GM10266 (cell line): ENCODE data around the gene FOXQ1.

Experiments used
- DNase-seq: peaks from one replicate; pipeline ENCODE4 v3.0.0; 2012; ENCODE audit errors: extremely low spot score
- TF ChIP-seq, protein P1 (sequence below): IDR thresholded peaks from 2 replicates; pipeline ENCODE4 v1.5.1; 2012; ENCODE audit warnings: mild to moderate bottlenecking, low read depth; ENCODE audit not compliant: control insufficient read depth, insufficient read depth; ENCODE audit errors: missing control alignments

The FOXQ1 gene, protein sequence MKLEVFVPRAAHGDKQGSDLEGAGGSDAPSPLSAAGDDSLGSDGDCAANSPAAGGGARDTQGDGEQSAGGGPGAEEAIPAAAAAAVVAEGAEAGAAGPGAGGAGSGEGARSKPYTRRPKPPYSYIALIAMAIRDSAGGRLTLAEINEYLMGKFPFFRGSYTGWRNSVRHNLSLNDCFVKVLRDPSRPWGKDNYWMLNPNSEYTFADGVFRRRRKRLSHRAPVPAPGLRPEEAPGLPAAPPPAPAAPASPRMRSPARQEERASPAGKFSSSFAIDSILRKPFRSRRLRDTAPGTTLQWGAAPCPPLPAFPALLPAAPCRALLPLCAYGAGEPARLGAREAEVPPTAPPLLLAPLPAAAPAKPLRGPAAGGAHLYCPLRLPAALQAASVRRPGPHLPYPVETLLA

DNA sequence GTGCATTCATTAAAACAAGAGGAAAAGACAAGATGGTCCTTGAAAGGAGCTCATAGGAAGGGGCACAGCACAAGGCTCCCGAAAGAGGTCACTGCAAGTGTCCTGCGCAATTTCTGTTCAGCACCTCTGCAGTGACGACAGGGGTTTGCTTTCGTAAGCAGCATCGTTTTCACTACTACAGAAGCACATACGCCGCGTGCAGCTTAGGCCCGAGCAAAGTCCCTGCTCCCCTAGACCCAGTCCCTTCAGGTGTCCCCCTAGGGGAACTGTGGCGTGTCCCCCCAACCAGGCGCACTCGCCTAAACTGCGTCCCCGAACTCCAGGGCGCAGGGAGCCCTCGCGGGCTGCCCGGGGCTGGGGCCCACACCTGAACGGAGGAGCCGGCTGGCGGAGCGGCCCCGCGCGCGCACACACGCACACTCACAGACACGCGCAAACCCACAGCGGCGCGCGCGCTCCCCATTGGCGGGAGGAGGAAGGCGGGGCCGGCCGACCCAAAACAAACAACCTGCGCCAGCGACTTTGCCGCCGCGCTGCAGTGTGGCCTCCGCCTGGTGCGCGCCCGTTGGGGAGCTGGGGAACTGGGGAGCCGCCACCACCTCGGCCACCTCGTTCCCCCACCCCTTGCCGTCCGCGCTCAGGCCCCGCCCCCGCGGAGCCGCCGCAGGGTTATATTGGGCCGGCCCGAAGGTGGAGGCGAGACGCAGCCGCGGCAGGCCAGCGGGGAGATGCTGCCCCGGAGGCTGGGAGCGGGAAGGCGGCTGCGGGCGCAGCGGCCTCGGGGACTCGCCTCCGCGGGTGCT is at the start of gene FOXQ1:
FOXQ1 (plus strand) TSS at position 699 of the 803 bp plus-strand sequence. CDS start 607 bp downstream, outside the sequence.
- peak; percentile 38 for DNase-seq
- TF ChIP-seq, protein P1, sequence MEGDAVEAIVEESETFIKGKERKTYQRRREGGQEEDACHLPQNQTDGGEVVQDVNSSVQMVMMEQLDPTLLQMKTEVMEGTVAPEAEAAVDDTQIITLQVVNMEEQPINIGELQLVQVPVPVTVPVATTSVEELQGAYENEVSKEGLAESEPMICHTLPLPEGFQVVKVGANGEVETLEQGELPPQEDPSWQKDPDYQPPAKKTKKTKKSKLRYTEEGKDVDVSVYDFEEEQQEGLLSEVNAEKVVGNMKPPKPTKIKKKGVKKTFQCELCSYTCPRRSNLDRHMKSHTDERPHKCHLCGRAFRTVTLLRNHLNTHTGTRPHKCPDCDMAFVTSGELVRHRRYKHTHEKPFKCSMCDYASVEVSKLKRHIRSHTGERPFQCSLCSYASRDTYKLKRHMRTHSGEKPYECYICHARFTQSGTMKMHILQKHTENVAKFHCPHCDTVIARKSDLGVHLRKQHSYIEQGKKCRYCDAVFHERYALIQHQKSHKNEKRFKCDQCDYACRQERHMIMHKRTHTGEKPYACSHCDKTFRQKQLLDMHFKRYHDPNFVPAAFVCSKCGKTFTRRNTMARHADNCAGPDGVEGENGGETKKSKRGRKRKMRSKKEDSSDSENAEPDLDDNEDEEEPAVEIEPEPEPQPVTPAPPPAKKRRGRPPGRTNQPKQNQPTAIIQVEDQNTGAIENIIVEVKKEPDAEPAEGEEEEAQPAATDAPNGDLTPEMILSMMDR = no peak

DNA sequence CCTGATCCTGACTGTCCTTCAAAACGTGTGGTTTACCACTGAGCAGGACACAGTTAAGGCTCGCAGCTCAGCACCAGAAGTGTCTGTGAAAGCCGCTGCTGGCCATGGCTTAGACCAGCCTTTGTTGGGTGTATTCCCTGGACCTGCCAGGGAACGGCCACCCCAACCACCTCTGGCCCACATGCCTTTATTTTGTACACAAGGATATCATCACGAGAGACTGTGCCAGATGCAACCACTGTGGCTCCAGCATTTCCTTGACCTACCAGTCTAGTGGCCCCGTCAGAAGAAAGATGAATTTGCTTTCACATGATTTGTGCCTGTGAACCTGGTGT is 49.2 kb upstream of the FOXQ1 start:
- DNase-seq = no peak
- TF ChIP-seq, protein P1 = no peak

DNA sequence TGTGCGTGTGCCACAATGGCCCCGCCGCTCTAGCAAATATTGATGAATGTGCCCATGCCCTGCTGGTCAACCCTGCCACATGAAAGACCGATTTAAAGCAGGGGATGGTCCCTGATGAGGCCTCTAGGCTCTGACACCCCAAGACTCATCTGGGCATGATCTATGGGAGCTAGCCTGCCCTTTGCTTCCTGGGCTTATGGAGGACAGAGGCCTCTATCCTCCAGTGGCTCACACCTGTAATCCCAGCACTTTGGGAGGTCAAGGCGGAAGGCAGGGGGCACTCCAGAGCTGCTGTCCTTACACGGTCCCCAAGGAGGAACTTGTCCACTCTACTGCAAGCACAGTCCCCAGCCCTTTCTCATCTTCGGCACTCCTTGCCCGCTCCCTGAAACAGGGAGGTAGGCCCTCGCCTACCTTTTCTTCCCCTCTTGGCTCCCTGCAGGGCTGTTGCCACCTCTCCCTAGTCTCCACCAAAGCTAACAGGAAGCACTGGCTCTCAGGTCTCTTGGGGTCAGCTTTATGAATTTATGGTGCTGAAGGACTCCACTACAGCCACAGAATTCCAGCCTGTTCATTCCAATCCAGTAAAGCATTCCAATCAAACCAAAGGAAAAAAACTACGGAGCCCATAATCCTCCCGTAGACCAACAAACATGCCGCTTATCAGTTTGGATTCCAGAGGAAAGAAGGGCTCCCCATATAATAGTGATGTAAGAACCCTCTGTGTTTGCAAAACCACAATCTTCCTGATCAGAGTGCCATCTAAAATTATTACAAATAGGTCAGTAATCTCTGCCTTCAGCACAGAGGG is 48.7 kb upstream of the FOXQ1 start:
- DNase-seq = no peak
- TF ChIP-seq, protein P1 = no peak

DNA sequence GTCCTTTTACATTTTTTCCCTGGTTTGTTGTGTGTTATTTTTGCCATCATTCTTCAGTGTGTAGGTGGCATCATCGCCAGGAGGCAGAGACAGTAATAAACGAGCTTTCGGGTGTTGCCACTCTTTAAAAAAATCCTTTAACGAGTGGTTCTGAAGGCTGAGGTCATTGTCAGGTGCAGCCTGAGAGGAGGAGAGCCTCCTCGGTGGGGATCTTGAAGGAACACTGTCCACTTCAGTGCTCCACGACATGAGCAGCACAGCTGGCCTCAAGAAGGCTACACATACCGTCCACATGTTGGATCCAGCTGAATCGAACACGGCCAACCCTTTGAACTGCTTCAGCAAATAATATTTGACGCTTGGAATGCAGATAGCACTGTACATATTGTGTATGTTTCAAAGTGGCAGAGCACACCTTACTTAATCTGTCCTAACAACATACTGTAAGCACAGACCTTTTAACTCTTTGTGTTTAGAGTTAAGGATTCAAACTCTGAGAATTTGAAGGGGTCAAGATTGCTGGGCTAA is 48.0 kb upstream of the FOXQ1 start:
- DNase-seq = no peak
- TF ChIP-seq, protein P1 = no peak

DNA sequence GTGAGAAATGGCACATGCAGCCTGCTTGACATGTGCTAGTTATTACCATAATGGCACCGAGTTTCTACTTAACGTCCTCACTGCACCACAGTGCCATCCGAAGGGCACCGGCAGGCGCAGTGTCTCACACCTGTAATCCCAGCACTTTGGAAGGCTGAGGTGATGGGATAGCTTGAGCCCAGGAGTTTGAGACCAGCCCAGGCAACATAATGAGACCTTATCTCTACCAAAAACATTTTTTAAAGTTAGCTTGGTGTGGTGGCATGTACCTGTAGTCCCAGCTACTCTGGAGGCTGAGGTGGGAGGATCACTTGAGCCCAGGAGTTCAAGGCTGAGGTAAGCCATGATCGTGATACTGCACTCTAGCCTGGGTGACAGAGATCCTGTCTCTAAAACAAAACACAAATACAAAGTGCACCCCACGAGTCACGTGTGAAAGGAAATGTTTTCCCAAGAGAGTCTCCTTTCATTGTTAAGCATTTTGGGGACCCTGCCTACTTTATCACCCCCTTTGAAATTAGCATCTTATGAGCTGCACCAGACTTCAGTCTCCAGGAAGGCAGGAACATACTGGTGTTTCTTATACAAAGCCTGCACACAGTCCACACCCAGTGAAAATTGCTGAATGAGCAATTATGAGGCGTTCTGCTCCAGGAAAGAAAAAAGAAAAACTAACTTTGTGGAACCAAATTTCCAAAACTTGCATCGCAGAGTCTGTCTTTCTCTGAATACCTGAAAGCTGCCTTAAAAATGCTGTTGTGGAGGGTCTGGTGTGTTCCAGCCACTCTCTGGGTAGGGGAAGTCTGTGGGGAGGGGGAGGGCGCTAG is 47.1 kb upstream of the FOXQ1 start:
- no peak for DNase-seq
- TF ChIP-seq, protein P1 = no peak

DNA sequence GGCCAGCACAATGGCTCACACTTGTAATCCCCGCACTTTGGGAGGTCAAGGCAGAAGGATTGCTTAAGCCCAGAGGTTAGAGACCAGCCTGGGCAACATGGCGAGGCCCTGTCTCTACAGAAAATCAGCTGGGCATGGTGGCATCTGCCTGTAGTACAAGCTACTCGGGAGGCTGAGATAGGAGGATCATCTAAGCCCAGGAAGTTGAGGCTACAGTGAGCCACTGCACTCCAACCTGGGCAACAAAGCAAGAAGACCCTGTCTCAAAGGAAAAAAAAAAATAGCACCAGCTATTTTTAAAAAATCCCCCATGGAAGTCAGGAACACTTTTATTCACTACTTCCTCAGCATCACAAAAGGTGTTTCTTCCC is 45.2 kb upstream of the FOXQ1 start:
- DNase-seq = no peak
- TF ChIP-seq, protein P1 = no peak
